H9 (cell line): ENCODE measurements around the gene CAVIN3. TPM values are rescaled to one million over a fixed set of nuclear protein-coding genes. Genes with fewer than 3 reads are reported as not detected.
A peak's percentile ranks its signal among the peaks of the same experiment; 100 is the strongest.

Source experiments
- DNase-seq: peaks from one replicate; pipeline ENCODE4 v3.0.0-alpha.2; 2017
- H2AFZ ChIP-seq: one replicate; pipeline ENCODE4 v1.6.1; 2013; ENCODE audit warnings: mild to moderate bottlenecking, low read length, control low read depth, moderate library complexity
- H2AK5ac ChIP-seq: 2 replicates; pipeline ENCODE4 v1.6.1; 2013; ENCODE audit warnings: low read length, control low read depth, mixed read lengths; ENCODE audit not compliant: insufficient read length
- H2BK120ac ChIP-seq: one replicate; pipeline ENCODE4 v1.6.1; 2013; ENCODE audit warnings: low read depth, mild to moderate bottlenecking, low read length, control low read depth, inconsistent platforms; ENCODE audit not compliant: poor library complexity, severe bottlenecking
- H2BK12ac ChIP-seq: 2 replicates; pipeline ENCODE4 v1.6.1; 2013; ENCODE audit warnings: low read length, control low read depth, mixed read lengths, low read depth; ENCODE audit not compliant: insufficient read length
- H2BK15ac ChIP-seq: 2 replicates; pipeline ENCODE4 v1.6.1; 2013; ENCODE audit warnings: low read depth, low read length, control low read depth
- H2BK20ac ChIP-seq: one replicate; pipeline ENCODE4 v1.6.1; 2013; ENCODE audit warnings: low read depth, mild to moderate bottlenecking, low read length, control low read depth, inconsistent platforms; ENCODE audit not compliant: poor library complexity, severe bottlenecking
- H2BK5ac ChIP-seq: 2 replicates; pipeline ENCODE4 v1.6.1; 2013; ENCODE audit warnings: low read length, control low read depth, mixed read lengths; ENCODE audit not compliant: insufficient read length
- H3K14ac ChIP-seq: 2 replicates; pipeline ENCODE4 v1.6.1; 2013; ENCODE audit warnings: low read length, control low read depth; ENCODE audit not compliant: insufficient read depth
- H3K18ac ChIP-seq: 2 replicates; pipeline ENCODE4 v1.6.1; 2013; ENCODE audit warnings: low read depth, mild to moderate bottlenecking, mixed read lengths, low read length, control low read depth; ENCODE audit not compliant: insufficient read length
- H3K23ac ChIP-seq: 2 replicates; pipeline ENCODE4 v1.6.1; 2013; ENCODE audit warnings: low read length, control low read depth, mixed read lengths, low read depth; ENCODE audit not compliant: insufficient read length
- H3K23me2 ChIP-seq: 2 replicates; pipeline ENCODE4 v1.6.1; 2013; ENCODE audit warnings: low read depth, mild to moderate bottlenecking, mixed read lengths, low read length, control low read depth; ENCODE audit not compliant: insufficient read length, poor library complexity, severe bottlenecking
- H3K27ac ChIP-seq: 2 replicates; pipeline ENCODE4 v1.5.1; 2013; ENCODE audit warnings: low read length, control low read depth, mixed read lengths, low read depth; ENCODE audit not compliant: insufficient read length
- H3K27me3 ChIP-seq: 2 replicates; pipeline ENCODE4 v1.6.1; 2013; ENCODE audit warnings: low read length, control low read depth, inconsistent platforms; ENCODE audit not compliant: insufficient read depth
- H3K4ac ChIP-seq: 2 replicates; pipeline ENCODE4 v1.6.1; 2013; ENCODE audit warnings: low read depth, mild to moderate bottlenecking, control low read depth, inconsistent platforms, low read length, moderate library complexity
- H3K4me1 ChIP-seq: 2 replicates; pipeline ENCODE4 v1.6.1; 2013; ENCODE audit warnings: low read length, control low read depth, inconsistent platforms; ENCODE audit not compliant: insufficient read depth
- H3K4me2 ChIP-seq: 2 replicates; pipeline ENCODE4 v1.6.1; 2013; ENCODE audit warnings: low read length, control low read depth, mixed read lengths; ENCODE audit not compliant: insufficient read length, insufficient read depth
- H3K56ac ChIP-seq: 2 replicates; pipeline ENCODE4 v1.6.1; 2013; ENCODE audit warnings: low read depth, mild to moderate bottlenecking, mixed read lengths, low read length, control low read depth; ENCODE audit not compliant: insufficient read length
- H3K79me1 ChIP-seq: 2 replicates; pipeline ENCODE4 v1.6.1; 2013; ENCODE audit warnings: low read depth, mild to moderate bottlenecking, moderate library complexity, low read length, control low read depth, inconsistent platforms; ENCODE audit not compliant: insufficient read depth, poor library complexity, severe bottlenecking
- H3K79me2 ChIP-seq: 2 replicates; pipeline ENCODE4 v1.6.1; 2013; ENCODE audit warnings: low read length, control low read depth, inconsistent platforms; ENCODE audit not compliant: insufficient read depth
- H3K9ac ChIP-seq: 2 replicates; pipeline ENCODE4 v1.6.1; 2013; ENCODE audit warnings: low read length, control low read depth, mixed read lengths; ENCODE audit not compliant: insufficient read length; ENCODE audit errors: extremely low read depth
- H3K9me3 ChIP-seq: one replicate; pipeline ENCODE4 v1.6.1; 2013; ENCODE audit warnings: low read depth, low read length, inconsistent platforms; ENCODE audit not compliant: control insufficient read depth
- H3T11ph ChIP-seq: one replicate; pipeline ENCODE4 v1.6.1; 2013; ENCODE audit warnings: mild to moderate bottlenecking, low read length, control low read depth, inconsistent platforms
- H4K20me1 ChIP-seq: one replicate; pipeline ENCODE4 v1.6.1; 2013; ENCODE audit not compliant: control insufficient read depth, insufficient read length, insufficient read depth
- H4K5ac ChIP-seq: 2 replicates; pipeline ENCODE4 v1.6.1; 2013; ENCODE audit warnings: low read depth, mild to moderate bottlenecking, mixed read lengths, low read length, control low read depth; ENCODE audit not compliant: insufficient read length
- H4K8ac ChIP-seq: replicated peaks from 2 replicates; pipeline ENCODE4 v1.6.1; 2013; ENCODE audit warnings: low read length, control low read depth, mixed read lengths, low read depth; ENCODE audit not compliant: insufficient read length
- H4K91ac ChIP-seq: 2 replicates; pipeline ENCODE4 v1.6.1; 2013; ENCODE audit warnings: low read depth, mild to moderate bottlenecking, moderate library complexity, mixed read lengths, low read length, control low read depth; ENCODE audit not compliant: insufficient read length
- H3K27ac Mint-ChIP-seq, 3 experiments: 2 replicates in 2 of 3; 3 replicates in 1 of 3; pipeline ENCODE4 v1.8.0; 2020 to 2021; ENCODE audit warnings: mixed read lengths in 3 of 3, mild to moderate bottlenecking in 1 of 3, moderate library complexity in 1 of 3
- H3K27me3 Mint-ChIP-seq: 2 replicates; pipeline ENCODE4 v1.8.0; 2021; ENCODE audit warnings: low read depth, mild to moderate bottlenecking, moderate library complexity, mixed read lengths
- H3K36me3 Mint-ChIP-seq, 3 experiments: 2 replicates in 2 of 3; 3 replicates in 1 of 3; pipeline ENCODE4 v1.8.0; 2020 to 2021; ENCODE audit warnings: low read depth in 3 of 3, mixed read lengths in 3 of 3; ENCODE audit not compliant: insufficient read depth in 1 of 3
- H3K4me1 Mint-ChIP-seq, 2 experiments: 2 replicates each; pipeline ENCODE4 v1.8.0; 2020; ENCODE audit warnings: mixed read lengths in 2 of 2
- H3K4me3 Mint-ChIP-seq, 2 experiments: 2 replicates in 1 of 2; 3 replicates in 1 of 2; pipeline ENCODE4 v1.8.0; 2020 to 2021; ENCODE audit warnings: mild to moderate bottlenecking in 2 of 2, mixed read lengths in 2 of 2, moderate library complexity in 1 of 2
- H3K9me3 Mint-ChIP-seq, 2 experiments: 2 replicates in 1 of 2; 3 replicates in 1 of 2; pipeline ENCODE4 v1.8.0; 2020; ENCODE audit warnings: mild to moderate bottlenecking in 2 of 2, mixed read lengths in 2 of 2, moderate library complexity in 1 of 2
- WGBS: extraction: QIAGEN DNeasy Blood & Tissue Kit; methylation state at CpG from one replicate; pipeline ENCODE4 v1.1.7; 2013; ENCODE audit warnings: missing lambda C conversion rate, low lambda C conversion rate, mixed read lengths; ENCODE audit not compliant: insufficient read length; ENCODE audit errors: extremely low coverage; 5-methylcytosine and 5-hydroxymethylcytosine counted together
- long read RNA-seq: library from polyadenylated mRNA; unstranded; transcript quantifications from one replicate; pipeline ENCODE4 v2.0.0, GENCODE V29; 2020
- total RNA-seq: library from RNA; stranded (reverse); gene quantifications from 2 replicates; pipeline ENCODE4 v1.2.1, GENCODE V29; 2021
- TF ChIP-seq, protein P1 (sequence below): fragments of 200-600 bp; sonication (generic); conservative IDR thresholded peaks from 3 replicates; pipeline ENCODE4 v1.8.0; 2021; ENCODE audit warnings: antibody characterized with exemption, mild to moderate bottlenecking

The CAVIN3 gene, protein sequence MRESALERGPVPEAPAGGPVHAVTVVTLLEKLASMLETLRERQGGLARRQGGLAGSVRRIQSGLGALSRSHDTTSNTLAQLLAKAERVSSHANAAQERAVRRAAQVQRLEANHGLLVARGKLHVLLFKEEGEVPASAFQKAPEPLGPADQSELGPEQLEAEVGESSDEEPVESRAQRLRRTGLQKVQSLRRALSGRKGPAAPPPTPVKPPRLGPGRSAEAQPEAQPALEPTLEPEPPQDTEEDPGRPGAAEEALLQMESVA
- 56.7 and 60.0 TPM in 2 replicates for total RNA-seq
- long read RNA-seq, transcript CAVIN3-201 (2 exons, 1,174 nt) = major isoform, 148 of 171 reads
- long read RNA-seq, partial matches to known transcripts = 2 of 171 reads
- long read RNA-seq, other reads (novel, unspliced or antisense) = 19 of 171 reads

DNA sequence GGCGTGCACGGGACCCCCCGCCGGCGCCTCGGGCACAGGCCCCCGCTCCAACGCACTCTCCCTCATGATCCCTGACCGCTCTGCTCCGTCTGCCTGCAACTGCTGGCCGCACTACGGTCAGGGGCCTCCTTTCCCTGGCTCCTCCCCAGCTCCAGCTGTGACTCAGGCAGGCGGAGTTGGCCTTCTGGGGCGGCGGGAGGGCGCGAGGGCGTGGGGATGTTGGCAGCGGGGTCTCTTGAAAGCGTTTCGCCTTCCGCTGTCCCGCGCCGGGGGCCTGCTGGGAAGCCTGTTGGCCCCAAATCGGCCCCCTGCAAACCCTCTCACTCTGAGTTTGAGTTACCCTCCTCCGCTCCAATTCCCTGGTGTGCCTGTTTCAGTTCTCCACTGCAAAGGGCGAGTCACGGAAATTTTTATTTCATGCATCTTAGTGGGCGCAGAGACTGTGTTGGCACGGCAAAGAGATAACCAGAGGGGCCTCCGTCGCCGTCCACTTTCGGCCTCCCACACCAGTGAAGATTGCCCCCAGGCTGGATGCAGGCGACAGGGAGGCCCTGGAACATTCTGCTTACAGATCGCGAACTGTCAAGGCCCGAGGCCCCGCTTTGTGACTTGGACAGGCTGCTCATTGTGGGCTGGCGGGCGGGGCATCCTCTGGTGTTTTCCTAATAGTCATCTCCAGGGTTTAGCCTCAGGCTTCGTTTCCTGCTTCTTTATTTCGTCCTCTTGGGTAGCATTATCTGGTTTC lies at the start of gene CAVIN3:
CAVIN3 (minus strand) TSS at position 91 of the 745 bp plus-strand sequence; CDS start at position 66, 25 bp downstream.
- TF ChIP-seq, protein P1, sequence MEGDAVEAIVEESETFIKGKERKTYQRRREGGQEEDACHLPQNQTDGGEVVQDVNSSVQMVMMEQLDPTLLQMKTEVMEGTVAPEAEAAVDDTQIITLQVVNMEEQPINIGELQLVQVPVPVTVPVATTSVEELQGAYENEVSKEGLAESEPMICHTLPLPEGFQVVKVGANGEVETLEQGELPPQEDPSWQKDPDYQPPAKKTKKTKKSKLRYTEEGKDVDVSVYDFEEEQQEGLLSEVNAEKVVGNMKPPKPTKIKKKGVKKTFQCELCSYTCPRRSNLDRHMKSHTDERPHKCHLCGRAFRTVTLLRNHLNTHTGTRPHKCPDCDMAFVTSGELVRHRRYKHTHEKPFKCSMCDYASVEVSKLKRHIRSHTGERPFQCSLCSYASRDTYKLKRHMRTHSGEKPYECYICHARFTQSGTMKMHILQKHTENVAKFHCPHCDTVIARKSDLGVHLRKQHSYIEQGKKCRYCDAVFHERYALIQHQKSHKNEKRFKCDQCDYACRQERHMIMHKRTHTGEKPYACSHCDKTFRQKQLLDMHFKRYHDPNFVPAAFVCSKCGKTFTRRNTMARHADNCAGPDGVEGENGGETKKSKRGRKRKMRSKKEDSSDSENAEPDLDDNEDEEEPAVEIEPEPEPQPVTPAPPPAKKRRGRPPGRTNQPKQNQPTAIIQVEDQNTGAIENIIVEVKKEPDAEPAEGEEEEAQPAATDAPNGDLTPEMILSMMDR = no peak
- Histone ChIP-seq H3K23me2 (peaks cover 18% of the 10 kb centered on the region), H3K27ac (peak within 1 kb of the TSS; percentile 49), H2BK120ac (no peak within 1 kb of the TSS), H2BK20ac (no peak within 1 kb of the TSS), H2BK15ac (no peak within 1 kb of the TSS; the same call in 1 of the 2 replicates), H2BK5ac (no peak within 1 kb of the TSS), H3T11ph (peak within 1 kb of the TSS; percentile 90), H3K79me2 (no peaks in the 10 kb centered on the region), H3K9me3 (no peaks in the 10 kb centered on the region), H3K23ac (no peak within 1 kb of the TSS), H3K4me1 (peaks cover 4% of the 10 kb centered on the region; the same call in 1 of the 2 replicates), H2BK12ac (peak within 1 kb of the TSS; percentile 31), H3K79me1 (no peaks in the 10 kb centered on the region), H4K91ac (peak within 1 kb of the TSS; percentile 15), H3K4me2 (peak within 1 kb of the TSS; percentile 96), H3K14ac (peak within 1 kb of the TSS; percentile 92), H4K5ac (peak within 1 kb of the TSS; percentile 69), H3K18ac (peak within 1 kb of the TSS; percentile 97), H2AK5ac (no peak within 1 kb of the TSS), H3K56ac (no peak within 1 kb of the TSS), H4K8ac (peak within 1 kb of the TSS; percentile 78), H3K4ac (peak within 1 kb of the TSS; percentile 35), H2AFZ (no peak within 1 kb of the TSS), H3K9ac (peak within 1 kb of the TSS; percentile 86), H3K27me3 (no peaks in the 10 kb centered on the region; the same call in 1 of the 2 replicates), H4K20me1 (no peaks in the 10 kb centered on the region)
- Mint-ChIP-seq H3K27me3 (no peaks in the 10 kb centered on the region; the same call in 1 of the 2 replicates), H3K36me3 (peaks cover 0 to 14% (median 13%) of the 10 kb centered on the region in 3 experiments; a peak in 5 of 7 replicates), H3K9me3 (no peaks in the 10 kb centered on the region; a peak in 1 of 5 replicates), H3K4me1 (peaks cover 66 to 67% of the 10 kb centered on the region in 2 experiments), H3K4me3 (peak within 1 kb of the TSS; percentile 75 to 80), H3K27ac (peak within 1 kb of the TSS; percentile 91 to 97 (median 96))
- DNase-seq = peak; percentile 79
- no CpG with 5 or more reads among the region's 44 CpGs for WGBS
